H1 (cell line): ENCODE results near the gene DIAPH2. TPM values are rescaled to one million over a fixed set of nuclear protein-coding genes. Genes with fewer than 3 reads are reported as not detected.

ENCODE experiments used
- CTCF ChIA-PET: fragments of 300-600 bp; sonication (Branson Sonifier 250); formaldehyde crosslinking; loops from one replicate; lab custom pipeline; 2021; ENCODE audit not compliant: partially characterized antibody; lab: Charles Lee
- POLR2A ChIA-PET: fragments of 300-600 bp; sonication (Branson Sonifier 250); formaldehyde crosslinking; loops from one replicate; lab custom pipeline; 2021; ENCODE audit warnings: inconsistent platforms; ENCODE audit not compliant: partially characterized antibody; lab: Charles Lee
- DNase-seq, 2 experiments: peaks; one replicate each; pipeline versions ENCODE4 v3.0.0 to v3.0.0-alpha.2; 2010 to 2022; ENCODE audit warnings: low spot score in 2 of 2, low read depth in 1 of 2, mixed read lengths in 1 of 2
- FAIRE-seq: peaks from 2 replicates; lab custom pipeline; 2011; peaks lifted over from hg19 to GRCh38; lab: Jason Lieb, UNC
- H2AFZ ChIP-seq: 2 replicates; pipeline ENCODE4 v1.8.1; 2012; ENCODE audit warnings: low read length, inconsistent platforms
- H2AK5ac ChIP-seq: 2 replicates; pipeline ENCODE4 v1.6.1; 2013; ENCODE audit warnings: low read depth, low read length
- H2BK120ac ChIP-seq: replicated peaks from 2 replicates; pipeline ENCODE3; 2013; ENCODE audit warnings: low read depth, low read length, inconsistent platforms
- H2BK12ac ChIP-seq: 2 replicates; pipeline ENCODE4 v1.6.1; 2013; ENCODE audit warnings: low read depth, low read length
- H2BK15ac ChIP-seq: 2 replicates; pipeline ENCODE4 v1.6.1; 2013; ENCODE audit warnings: low read length
- H2BK20ac ChIP-seq: 2 replicates; pipeline ENCODE4 v1.6.1; 2013; ENCODE audit warnings: low read length
- H2BK5ac ChIP-seq: 2 replicates; pipeline ENCODE4 v1.6.1; 2013; ENCODE audit warnings: low read depth, low read length
- H3K14ac ChIP-seq: 2 replicates; pipeline ENCODE4 v1.6.1; 2013; ENCODE audit warnings: inconsistent platforms; ENCODE audit not compliant: insufficient read length
- H3K18ac ChIP-seq: 2 replicates; pipeline ENCODE4 v1.6.1; 2013; ENCODE audit warnings: low read length; ENCODE audit errors: extremely low read depth
- H3K23ac ChIP-seq: 2 replicates; pipeline ENCODE4 v1.6.1; 2013; ENCODE audit warnings: inconsistent platforms; ENCODE audit not compliant: insufficient read length
- H3K23me2 ChIP-seq: 2 replicates; pipeline ENCODE4 v1.6.1; 2013; ENCODE audit warnings: low read depth, low read length
- H3K27ac ChIP-seq: 2 replicates; pipeline ENCODE4 v1.6.1; 2011; ENCODE audit warnings: low read depth, low read length, inconsistent platforms
- H3K27me3 ChIP-seq, 4 experiments: replicated peaks in 1 of 4; 1 replicate in 1 of 4; 2 replicates in 3 of 4; pipeline versions ENCODE4 v1.6.1 to v1.8.1; 2011 to 2013; ENCODE audit warnings: low read length in 3 of 4, mild to moderate bottlenecking in 3 of 4, inconsistent platforms in 2 of 4, mixed read lengths in 2 of 4, moderate library complexity in 1 of 4; ENCODE audit not compliant: control insufficient read depth in 3 of 4, insufficient read depth in 3 of 4; ENCODE audit errors: extremely low read depth in 1 of 4
- H3K36me3 ChIP-seq, 4 experiments: 2 replicates each; pipeline versions ENCODE4 v1.6.1 to v1.8.1; 2011 to 2013; ENCODE audit warnings: mild to moderate bottlenecking in 4 of 4, low read length in 3 of 4, moderate library complexity in 2 of 4, control low read depth in 1 of 4, inconsistent platforms in 1 of 4; ENCODE audit not compliant: insufficient read depth in 4 of 4, control insufficient read depth in 2 of 4
- H3K4ac ChIP-seq: replicated peaks from 2 replicates; pipeline ENCODE3; 2013; ENCODE audit warnings: low read length, low read depth, mixed read lengths, inconsistent platforms; ENCODE audit not compliant: insufficient read length
- H3K4me1 ChIP-seq, 4 experiments: replicated peaks in 1 of 4; 1 replicate in 1 of 4; 2 replicates in 3 of 4; pipeline versions ENCODE4 v1.6.1 to v1.8.1; 2011 to 2013; ENCODE audit warnings: low read length in 3 of 4, inconsistent platforms in 2 of 4, mixed read lengths in 1 of 4; ENCODE audit not compliant: insufficient read depth in 4 of 4, control insufficient read depth in 3 of 4
- H3K4me2 ChIP-seq, 2 experiments: 2 replicates each; pipeline versions ENCODE4 v1.6.1 to v1.8.1; 2011 to 2013; ENCODE audit warnings: low read depth in 2 of 2, low read length in 2 of 2, control low read depth in 1 of 2, inconsistent platforms in 1 of 2, mild to moderate bottlenecking in 1 of 2; ENCODE audit not compliant: insufficient read depth in 1 of 2
- H3K4me3 ChIP-seq, 4 experiments: fragments of 200-600, 300-600 bp in 1 of 4; sonication (generic), shearing (Covaris generic), sonication (Bioruptor Twin) in 1 of 4; 2 replicates each; pipeline versions ENCODE4 v1.5.1 to v1.8.1; 2011 to 2016; ENCODE audit warnings: low read length in 4 of 4, low read depth in 3 of 4, control low read depth in 2 of 4, inconsistent platforms in 2 of 4, mild to moderate bottlenecking in 2 of 4, mixed read lengths in 1 of 4, moderate library complexity in 1 of 4; ENCODE audit not compliant: insufficient read depth in 2 of 4; ENCODE audit errors: extremely low read depth in 1 of 4
- H3K56ac ChIP-seq: replicated peaks from 2 replicates; pipeline ENCODE3; 2013; ENCODE audit warnings: low read depth, mild to moderate bottlenecking, mixed read lengths, low read length, inconsistent platforms; ENCODE audit not compliant: insufficient read length
- H3K79me1 ChIP-seq: 2 replicates; pipeline ENCODE4 v1.6.1; 2013; ENCODE audit warnings: low read depth, low read length, control low read depth
- H3K79me2 ChIP-seq, 2 experiments: 2 replicates each; pipeline versions ENCODE4 v1.6.1 to v1.8.1; 2012 to 2013; ENCODE audit warnings: low read length in 2 of 2, mild to moderate bottlenecking in 2 of 2, inconsistent platforms in 1 of 2; ENCODE audit not compliant: insufficient read depth in 2 of 2, control insufficient read depth in 1 of 2
- H3K9ac ChIP-seq, 4 experiments: replicated peaks in 1 of 4; 1 replicate in 1 of 4; 2 replicates in 3 of 4; pipeline versions ENCODE4 v1.6.1 to v1.8.1; 2011 to 2013; ENCODE audit warnings: low read depth in 3 of 4, low read length in 3 of 4, control low read depth in 2 of 4, mild to moderate bottlenecking in 2 of 4, moderate library complexity in 2 of 4, inconsistent platforms in 1 of 4; ENCODE audit errors: extremely low read depth in 1 of 4
- H3K9me3 ChIP-seq, 2 experiments: 2 replicates each; pipeline versions ENCODE4 v1.6.1 to v1.8.1; 2012 to 2013; ENCODE audit warnings: mild to moderate bottlenecking in 2 of 2, moderate library complexity in 2 of 2, control low read depth in 1 of 2, inconsistent platforms in 1 of 2, low read depth in 1 of 2, low read length in 1 of 2, mixed read lengths in 1 of 2; ENCODE audit not compliant: insufficient read depth in 2 of 2
- H4K20me1 ChIP-seq, 2 experiments: replicated peaks in 1 of 2; 2 replicates each; pipeline versions ENCODE3 to v1.8.1; 2011 to 2013; ENCODE audit warnings: inconsistent platforms in 2 of 2, low read length in 2 of 2, mild to moderate bottlenecking in 1 of 2; ENCODE audit not compliant: insufficient read depth in 2 of 2, control insufficient read depth in 1 of 2
- H4K5ac ChIP-seq: 2 replicates; pipeline ENCODE4 v1.6.1; 2013; ENCODE audit warnings: low read length, low read depth, mixed read lengths, inconsistent platforms; ENCODE audit not compliant: insufficient read length
- H4K8ac ChIP-seq: 2 replicates; pipeline ENCODE4 v1.8.0; 2013; ENCODE audit warnings: mild to moderate bottlenecking, moderate library complexity, low read length, inconsistent platforms; ENCODE audit not compliant: insufficient read depth; ENCODE audit errors: extremely low read depth
- H4K91ac ChIP-seq: replicated peaks from 2 replicates; pipeline ENCODE3; 2013; ENCODE audit warnings: low read length, mixed read lengths, inconsistent platforms; ENCODE audit not compliant: insufficient read length
- EP300 ChIP-seq, 2 experiments: IDR thresholded peaks; 1 replicate in 1 of 2; 2 replicates in 1 of 2; pipeline ENCODE4 v1.6.1; 2011 to 2012; ENCODE audit warnings: low read depth in 2 of 2, low read length in 2 of 2, mild to moderate bottlenecking in 2 of 2, borderline replicate concordance in 1 of 2, inconsistent platforms in 1 of 2, moderate library complexity in 1 of 2
- HDAC2 ChIP-seq, 2 experiments: fragments of 300-600 bp in 1 of 2; sonication (generic) in 1 of 2; IDR thresholded peaks; 2 replicates each; pipeline ENCODE4 v1.6.1; 2011 to 2012; ENCODE audit warnings: low read depth in 2 of 2, low read length in 2 of 2, mild to moderate bottlenecking in 2 of 2, moderate library complexity in 2 of 2, borderline replicate concordance in 1 of 2, inconsistent platforms in 1 of 2
- JUN ChIP-seq: IDR thresholded peaks from 2 replicates; pipeline ENCODE4 v1.6.1; 2011; ENCODE audit warnings: low read depth, mild to moderate bottlenecking, improper control_type of control experiment, low read length
- NRF1 ChIP-seq: IDR thresholded peaks from 2 replicates; pipeline ENCODE4 v1.6.1; 2011; ENCODE audit warnings: mild to moderate bottlenecking, low read depth, low read length, improper control_type of control experiment
- PHF8 ChIP-seq: fragments of 200-600 bp; sonication (generic); conservative IDR thresholded peaks from 2 replicates; pipeline ENCODE4 v1.7.1; 2012; ENCODE audit warnings: low read depth, mild to moderate bottlenecking, inconsistent platforms, low read length, moderate library complexity
- POU5F1 ChIP-seq: IDR thresholded peaks from 2 replicates; pipeline ENCODE4 v1.6.1; 2011; ENCODE audit warnings: low read depth, mild to moderate bottlenecking, low read length, moderate library complexity
- RFX5 ChIP-seq: IDR thresholded peaks from 2 replicates; pipeline ENCODE4 v1.6.1; 2011; ENCODE audit warnings: low read depth, low read length, improper control_type of control experiment, borderline replicate concordance
- TAF7 ChIP-seq: optimal IDR thresholded peaks from 2 replicates; pipeline ENCODE3; 2011; ENCODE audit warnings: low read depth, mild to moderate bottlenecking, inconsistent platforms, low read length, moderate library complexity, borderline replicate concordance
- TEAD4 ChIP-seq: IDR thresholded peaks from 2 replicates; pipeline ENCODE4 v1.6.1; 2012; ENCODE audit warnings: low read depth, low read length, inconsistent platforms, mixed read lengths
- WGBS, 2 experiments: shearing (Covaris generic) in 1 of 2; methylation state at CpG; one replicate each; pipeline versions ENCODE4 v1.1.6 to v1.1.7; 2013 to 2015; ENCODE audit warnings: low lambda C conversion rate in 2 of 2, mixed read lengths in 2 of 2, inconsistent platforms in 1 of 2, low coverage in 1 of 2, missing lambda C conversion rate in 1 of 2; ENCODE audit not compliant: insufficient replicate concordance in 2 of 2, insufficient coverage in 1 of 2, insufficient read length in 1 of 2; ENCODE audit errors: extremely low coverage in 1 of 2, missing lambda C conversion rate in 1 of 2; 5-methylcytosine and 5-hydroxymethylcytosine counted together
- polyA plus RNA-seq, 7 experiments: library from polyadenylated mRNA; depleted of rRNA in 3 of 7; stranded (reverse) in 5 of 7; unstranded in 2 of 7; fragments of >200 nt in 5 of 7; fragments of 200-250 nt in 2 of 7; gene quantifications; 1 replicate in 5 of 7; 2 replicates in 1 of 7; 4 replicates in 1 of 7; pipeline versions ENCODE4 v1.2.1 to v1.2.3, GENCODE V29; 2011 to 2013; ENCODE audit warnings: missing spikeins in 2 of 7, mixed read lengths in 2 of 7
- total RNA-seq: library from RNA; stranded (reverse); fragmentation: NEBNext Ultra II Directional; extraction: Animal tissue kit (Norgen Biotek cat#: 25700); gene quantifications from 2 replicates; pipeline ENCODE4 v1.2.1, GENCODE V29; 2021
- TF ChIP-seq, protein P1 (sequence below), 3 experiments: IDR thresholded peaks; 1 replicate in 2 of 3; 2 replicates in 1 of 3; pipeline versions ENCODE4 v1.5.1 to v1.6.1; 2011; ENCODE audit warnings: low read length in 3 of 3, mild to moderate bottlenecking in 3 of 3, inconsistent platforms in 2 of 3, low read depth in 1 of 3, moderate library complexity in 1 of 3; ENCODE audit not compliant: insufficient read depth in 1 of 3; ENCODE audit errors: control extremely low read depth in 1 of 3

The DIAPH2 gene
- total and polyA plus RNA-seq, 2 of the 8 experiments (the other 6 are each of a cell fraction or from before 2014, with no cell fraction given) = 4.4 to 24.3 TPM

- Histone ChIP-seq H3K14ac (no peak overlapping the region), H2BK120ac (no peak overlapping the region), H3K23ac (no peak overlapping the region), H3K9ac (no peak overlapping the region), H2AFZ (no peak overlapping the region), H4K20me1 (no peaks in the 10 kb centered on the region), H3K4me3 (no peak overlapping the region), H4K8ac (no peak overlapping the region), H3K36me3 (no peaks in the 10 kb centered on the region), H3K27ac (no peak overlapping the region), H2BK20ac (no peak overlapping the region), H3K4me1 (no peaks in the 10 kb centered on the region), H3K18ac (no peak overlapping the region), H4K91ac (no peak overlapping the region), H4K5ac (no peak overlapping the region), H3K56ac (no peak overlapping the region), H3K4ac (no peak overlapping the region), H3K9me3 (no peaks in the 10 kb centered on the region), H3K79me2 (no peaks in the 10 kb centered on the region), H3K79me1 (no peaks in the 10 kb centered on the region), H3K23me2 (no peaks in the 10 kb centered on the region), H2BK15ac (no peak overlapping the region), H3K4me2 (no peak overlapping the region), H2AK5ac (no peak overlapping the region), H2BK5ac (no peak overlapping the region), H2BK12ac (no peak overlapping the region), H3K27me3 (no peaks in the 10 kb centered on the region)
- DNase-seq (no peak), FAIRE-seq (no peak)
- WGBS, 2 experiments = 90% methylated on average over 1 of the region's 1 CpG; no CpG with 5 or more reads in 1 of the 2 experiments
- ChIA-PET CTCF (no interaction called here), POLR2A (no interaction called here)
- TF ChIP-seq TAF7 (no peak), PHF8 (no peak), NRF1 (no peak), RFX5 (no peak), HDAC2 (IDR thresholded peaks at IDR 0.05; ENCODE audit: borderline replicate concordance in 1 of 2, low read depth in 2 of 2, low read length in 2 of 2) (no peak), TEAD4 (no peak), JUN (no peak), EP300 (IDR thresholded peaks at IDR 0.05; ENCODE audit: borderline replicate concordance in 1 of 2, low read depth in 2 of 2, low read length in 2 of 2) (no peak), POU5F1 (no peak)
- TF ChIP-seq, protein P1, sequence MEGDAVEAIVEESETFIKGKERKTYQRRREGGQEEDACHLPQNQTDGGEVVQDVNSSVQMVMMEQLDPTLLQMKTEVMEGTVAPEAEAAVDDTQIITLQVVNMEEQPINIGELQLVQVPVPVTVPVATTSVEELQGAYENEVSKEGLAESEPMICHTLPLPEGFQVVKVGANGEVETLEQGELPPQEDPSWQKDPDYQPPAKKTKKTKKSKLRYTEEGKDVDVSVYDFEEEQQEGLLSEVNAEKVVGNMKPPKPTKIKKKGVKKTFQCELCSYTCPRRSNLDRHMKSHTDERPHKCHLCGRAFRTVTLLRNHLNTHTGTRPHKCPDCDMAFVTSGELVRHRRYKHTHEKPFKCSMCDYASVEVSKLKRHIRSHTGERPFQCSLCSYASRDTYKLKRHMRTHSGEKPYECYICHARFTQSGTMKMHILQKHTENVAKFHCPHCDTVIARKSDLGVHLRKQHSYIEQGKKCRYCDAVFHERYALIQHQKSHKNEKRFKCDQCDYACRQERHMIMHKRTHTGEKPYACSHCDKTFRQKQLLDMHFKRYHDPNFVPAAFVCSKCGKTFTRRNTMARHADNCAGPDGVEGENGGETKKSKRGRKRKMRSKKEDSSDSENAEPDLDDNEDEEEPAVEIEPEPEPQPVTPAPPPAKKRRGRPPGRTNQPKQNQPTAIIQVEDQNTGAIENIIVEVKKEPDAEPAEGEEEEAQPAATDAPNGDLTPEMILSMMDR (IDR thresholded peaks at IDR 0.05; ENCODE audit: control extremely low read depth in 1 of 3, insufficient read depth in 1 of 3, low read depth in 1 of 3, low read length in 3 of 3) = no peak
These were observed 385.7 kb downstream of the DIAPH2 start for GRCh38 chrX:97070346-97070745.
